CD4-positive, alpha-beta T cell treated with Interleukin-4 for 4 hours (primary cell): Measurements from ENCODE around the gene COTL1.
"Not testable (repeated sequence)": the region's sequence is repeated elsewhere in the genome, so short reads cannot be mapped to it uniquely, and the experiment has no call there.

Source experiments
- DNase-seq: peaks from one replicate; pipeline ENCODE4 v3.0.0-alpha.2; 2020

COTL1 gene

DNA sequence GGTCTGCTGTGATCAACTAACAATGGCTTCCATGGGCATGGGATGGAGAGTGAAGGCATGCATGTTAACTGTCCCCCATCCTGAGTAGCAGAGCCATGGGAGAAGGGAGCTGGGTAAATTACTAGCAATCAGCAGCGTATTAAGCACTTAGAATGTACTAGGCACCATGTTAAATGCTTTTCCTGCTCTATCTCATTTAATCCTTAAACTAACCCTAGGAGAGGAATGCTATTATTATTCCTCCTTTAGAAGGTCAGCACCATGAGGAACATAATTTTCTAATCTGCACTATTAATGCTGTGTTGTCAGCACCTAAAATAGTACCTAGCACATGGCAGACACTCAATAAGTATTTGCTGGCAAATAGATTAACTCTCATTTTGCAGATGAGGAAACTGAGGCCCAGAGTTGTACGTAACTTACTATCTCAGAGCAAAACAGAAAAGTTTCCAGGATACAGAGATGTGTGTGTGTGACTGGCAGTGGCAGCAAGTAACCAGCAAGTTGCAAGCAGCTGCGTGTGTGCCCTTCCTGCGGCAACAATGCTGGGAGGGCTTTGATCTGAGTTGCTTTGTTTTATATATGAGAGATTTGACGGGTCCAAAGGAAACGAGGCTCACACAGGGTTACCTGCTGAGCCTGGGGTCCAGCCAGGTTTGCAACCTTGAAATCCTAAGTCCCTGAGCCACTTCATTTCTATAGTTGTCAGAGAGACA, 23.9 kb upstream of the COTL1 start:
- no peak for DNase-seq

DNA sequence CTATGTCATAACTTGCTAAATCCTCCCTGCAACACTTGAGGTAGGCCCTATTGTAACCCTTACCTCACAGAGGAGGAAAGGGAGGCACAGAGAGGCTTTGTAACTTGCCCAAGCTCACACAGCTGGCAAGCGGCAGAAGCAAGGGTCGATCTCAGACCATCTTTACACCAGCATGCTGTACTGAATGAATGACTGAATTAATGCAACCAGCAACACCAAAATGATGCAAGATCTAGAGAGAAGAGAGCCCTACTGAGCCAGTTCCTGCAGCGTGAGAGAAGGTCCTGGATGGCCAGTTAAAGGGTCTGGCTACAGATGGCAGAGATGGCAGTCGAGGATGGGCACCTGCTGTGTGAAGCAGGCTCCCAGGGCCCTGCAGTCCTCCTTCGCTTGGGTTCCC, 22.3 kb upstream of the COTL1 start:
- no peak for DNase-seq

- DNase-seq: no peak
Measured at GRCh38 chr16:84638231-84638806, 20.4 kb upstream of the COTL1 start.

DNA sequence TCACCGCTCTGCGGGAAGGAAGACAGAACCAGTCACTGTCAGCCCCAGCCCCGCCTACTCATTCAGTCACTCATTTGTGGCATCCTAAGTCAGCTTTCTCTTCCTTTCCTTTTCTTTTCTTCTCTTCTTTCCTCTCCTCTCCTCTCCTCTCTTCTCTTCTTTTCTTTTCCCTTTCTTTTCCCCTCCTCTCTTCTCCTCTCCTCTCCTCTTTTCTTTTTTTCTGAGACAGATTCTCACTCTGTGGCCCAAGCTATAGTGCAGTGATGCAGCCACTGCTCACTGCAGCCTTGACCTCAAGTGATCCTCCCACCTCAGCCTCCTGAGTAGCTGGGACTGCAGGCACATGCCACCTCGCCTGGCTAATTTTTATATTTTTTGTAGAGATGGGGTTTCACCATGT, 19.8 kb upstream of the COTL1 start:
- DNase-seq: no peak

DNA sequence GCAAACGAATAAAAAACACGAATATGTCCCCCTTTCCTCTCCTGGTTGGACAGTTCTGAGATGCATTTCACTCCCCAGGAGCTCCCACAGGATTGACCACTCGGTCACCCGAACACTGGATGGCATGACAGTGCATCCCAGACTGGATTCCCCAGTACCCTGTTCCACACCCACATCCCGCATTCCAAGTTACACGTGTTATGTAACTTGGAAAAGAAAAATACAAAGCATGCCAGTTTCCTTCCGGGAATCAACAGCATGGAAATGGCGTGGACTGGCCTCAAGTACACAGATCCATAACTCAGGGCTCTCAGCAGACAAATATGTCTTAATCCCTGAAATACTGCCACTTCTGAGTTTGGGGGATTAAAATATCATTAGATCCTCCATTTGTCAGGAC, 17.8 kb upstream of the COTL1 start:
- no peak for DNase-seq

GRCh38 chr16:84633622-84634021, 15.7 kb upstream of the COTL1 start:
- DNase-seq: no peak

DNA sequence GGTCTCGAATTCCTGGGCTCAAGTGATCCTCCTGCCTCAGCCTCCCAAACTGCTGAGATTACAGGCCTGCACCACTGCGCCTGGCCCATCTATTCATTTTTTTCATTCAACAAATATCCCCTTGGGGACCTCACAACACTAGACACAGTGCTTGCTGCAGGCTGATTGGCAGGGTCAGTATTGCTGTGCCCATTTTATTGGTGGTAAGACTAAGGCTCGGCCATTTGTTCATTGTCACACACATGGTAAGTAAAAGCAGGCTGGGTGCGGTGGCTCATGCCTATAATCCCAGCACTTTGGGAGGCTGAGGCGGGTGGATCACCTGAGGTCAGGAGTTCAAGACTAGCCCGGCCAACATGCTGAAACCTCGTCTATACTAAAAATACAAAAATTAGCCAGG, 15.0 kb upstream of the COTL1 start:
- not testable (repeated sequence) for DNase-seq

GRCh38 chr16:84631886-84632285, 14.0 kb upstream of the COTL1 start:
- no peak for DNase-seq

GRCh38 chr16:84631153-84631466, 13.2 kb upstream of the COTL1 start:
- DNase-seq: no peak

GRCh38 chr16:84630446-84631152, 12.7 kb upstream of the COTL1 start:
- DNase-seq: no peak

DNA sequence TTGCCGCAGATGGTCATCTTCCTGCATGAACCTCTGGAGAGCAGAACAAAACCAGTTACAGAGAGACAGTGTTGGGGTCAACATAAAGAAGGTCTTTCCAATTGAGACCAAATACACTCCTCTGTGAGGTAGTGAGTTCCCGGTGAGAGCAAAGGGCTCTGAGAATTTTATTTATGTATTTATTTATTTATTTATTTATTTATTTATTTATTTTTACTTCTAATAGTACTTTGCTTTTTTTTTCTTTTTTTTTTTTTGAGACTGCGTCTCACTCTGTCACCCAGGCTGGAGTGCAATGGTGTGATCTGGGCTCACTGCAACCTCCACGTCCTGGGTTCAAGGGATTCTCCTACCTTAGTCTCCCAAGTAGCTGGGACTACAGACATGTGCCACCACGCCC, 12.1 kb upstream of the COTL1 start:
- DNase-seq: no peak

GRCh38 chr16:84629580-84629979, 11.7 kb upstream of the COTL1 start:
- DNase-seq: no peak

- no peak for DNase-seq
Measured at GRCh38 chr16:84628226-84628731, 10.4 kb upstream of the COTL1 start.

DNA sequence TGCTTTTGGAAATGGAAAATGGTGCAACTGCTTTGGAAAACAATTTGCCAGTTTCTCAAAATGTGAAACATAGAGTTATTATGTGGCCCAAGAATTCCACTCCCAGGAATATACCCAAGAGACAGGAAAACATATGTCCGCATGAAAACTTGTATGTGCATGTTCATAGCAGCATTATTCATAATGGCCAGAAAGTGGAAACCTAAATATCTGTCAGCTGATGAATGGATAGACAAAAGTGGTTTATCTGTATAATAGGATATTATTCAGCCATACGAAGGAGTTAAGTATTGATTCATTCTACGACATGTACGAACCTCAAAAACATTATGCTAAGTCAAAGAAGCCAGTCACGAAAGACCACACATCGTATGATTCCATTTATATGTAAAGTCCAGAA, 7.7 kb upstream of the COTL1 start:
- no peak for DNase-seq

DNA sequence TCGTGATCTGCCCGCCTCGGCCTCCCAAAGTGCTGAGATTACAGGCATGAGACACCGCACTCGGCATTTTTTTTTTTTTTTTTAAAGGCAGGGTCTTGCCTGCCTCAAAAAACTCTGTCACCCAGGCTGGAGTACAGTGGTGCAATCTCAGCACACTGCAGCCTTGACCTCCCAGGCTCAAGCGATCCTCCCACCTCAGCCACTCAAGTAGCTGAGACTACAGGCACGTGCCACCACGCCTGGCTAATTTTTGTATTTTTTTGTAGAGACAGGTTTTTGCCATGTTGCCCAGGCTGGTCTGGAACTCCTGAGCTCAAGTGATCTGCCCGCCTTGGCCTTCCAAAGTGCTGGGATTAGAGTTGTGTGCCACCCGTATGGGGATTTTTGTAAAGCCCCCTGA, 3.0 kb upstream of the COTL1 start:
- not testable (repeated sequence) for DNase-seq

DNA sequence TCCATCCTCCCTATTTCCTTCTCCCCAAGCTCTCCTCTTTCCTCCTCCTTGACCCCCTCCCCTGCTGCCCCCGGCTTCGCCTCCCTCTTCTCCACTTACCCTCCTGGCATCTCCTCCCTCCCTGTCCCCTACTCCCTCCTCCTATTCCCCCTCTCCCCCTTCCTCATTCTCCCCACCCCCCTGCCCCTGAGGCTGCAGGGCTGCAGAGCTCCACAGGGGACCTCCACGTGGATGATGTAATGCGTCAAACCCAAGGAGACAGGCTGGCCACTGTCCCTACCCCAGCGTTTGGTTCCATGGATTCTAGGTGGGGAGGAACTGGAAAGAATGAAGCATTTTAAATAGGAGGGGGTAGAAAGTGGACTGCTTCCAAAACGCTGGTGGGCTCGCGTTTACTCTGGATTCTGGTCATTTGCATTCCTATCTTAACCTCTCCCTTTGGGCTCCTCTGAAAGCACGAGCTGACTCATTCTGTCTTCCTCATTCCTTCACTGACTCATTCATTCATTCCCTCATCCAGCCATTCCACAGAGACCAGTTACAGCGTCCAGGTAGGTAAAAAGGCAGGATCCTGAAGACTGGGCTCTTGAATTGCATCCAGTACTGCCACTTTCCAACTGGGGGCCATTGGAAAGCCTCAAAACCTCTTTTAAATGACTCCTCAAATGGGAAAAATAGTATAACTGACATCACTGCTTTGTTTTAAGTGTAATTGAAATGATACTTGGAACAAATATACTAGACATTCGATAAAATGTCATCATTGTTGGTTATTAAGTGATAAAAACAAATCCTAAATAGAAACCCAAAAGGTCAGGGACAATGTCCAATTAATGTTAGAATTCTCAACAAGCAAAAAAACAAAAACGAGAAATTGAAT, 943 bp upstream of the COTL1 start:
- DNase-seq: no peak

DNA sequence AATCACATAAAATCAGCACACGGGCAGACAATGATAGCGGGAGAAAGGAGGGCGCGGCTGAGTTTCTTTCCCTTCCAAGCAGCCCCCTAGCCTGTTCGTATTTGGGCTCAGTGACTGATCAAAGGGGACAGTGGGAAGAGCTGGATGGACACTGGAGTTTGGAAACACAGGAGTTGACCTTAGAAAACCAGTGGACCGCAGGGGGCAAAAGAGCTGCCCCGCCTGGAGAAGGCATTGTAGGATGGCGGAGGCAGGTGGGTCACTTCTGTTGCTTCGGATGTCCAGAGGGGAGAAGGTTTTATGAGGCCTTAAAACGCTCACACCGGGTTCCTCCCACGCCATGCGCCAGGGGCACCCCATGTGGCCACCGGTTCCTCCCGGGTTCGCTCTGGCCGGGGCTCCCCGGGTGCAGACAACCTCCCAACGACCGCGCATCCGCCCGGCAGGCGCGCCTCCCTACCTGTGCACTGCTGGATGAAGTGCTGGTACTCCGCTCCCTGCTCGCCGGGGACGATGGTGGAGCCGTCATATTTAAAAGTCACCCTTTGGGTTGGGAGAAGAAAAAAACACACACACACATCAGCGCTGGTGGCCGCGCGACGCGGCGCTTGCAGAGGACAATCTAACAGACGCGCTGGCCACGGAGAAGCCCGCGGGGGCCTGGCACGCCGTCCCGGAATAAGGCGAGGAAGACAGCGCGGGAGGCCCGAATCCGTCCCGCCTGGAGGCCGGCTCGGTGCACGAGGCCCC, 662 bp downstream of the COTL1 start:
- no peak for DNase-seq

GRCh38 chr16:84616515-84616914, 1.4 kb downstream of the COTL1 start:
- peak; percentile 42 for DNase-seq

GRCh38 chr16:84614968-84615813, 2.7 kb downstream of the COTL1 start:
- no peak for DNase-seq

DNA sequence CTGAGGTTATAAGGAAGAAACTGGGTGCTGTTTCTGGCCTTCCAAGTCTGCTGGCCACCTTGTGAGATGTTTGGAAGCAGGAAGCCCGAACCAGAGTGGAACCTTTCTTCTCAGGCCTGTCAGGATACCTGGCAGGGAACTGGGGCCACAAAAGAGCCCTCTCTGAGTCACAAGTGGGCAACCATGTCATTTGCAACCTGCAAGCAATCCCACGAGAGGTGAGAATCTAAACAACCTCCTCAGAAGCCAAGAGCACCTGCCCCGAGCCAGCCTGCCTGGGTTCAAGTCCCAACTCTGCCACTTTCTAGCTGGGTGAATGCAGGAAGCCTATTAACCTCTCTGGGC, 3.3 kb downstream of the COTL1 start:
- peak; percentile 47 for DNase-seq

GRCh38 chr16:84614073-84614459, 3.8 kb downstream of the COTL1 start:
- DNase-seq: no peak
